NT2/D1 (cell line): Measurements from ENCODE around the gene FAM187B.

ENCODE experiments used
- DNase-seq: peaks from one replicate; pipeline ENCODE4 v3.0.0-alpha.2; 2011; ENCODE audit warnings: low read depth, low spot score
- H3K27me3 ChIP-seq: 2 replicates; pipeline ENCODE4 v1.6.0; 2011; ENCODE audit warnings: mild to moderate bottlenecking; ENCODE audit not compliant: insufficient read length, insufficient read depth
- H3K36me3 ChIP-seq: 2 replicates; pipeline ENCODE4 v1.6.1; 2011; ENCODE audit warnings: mild to moderate bottlenecking, low read length, mixed read lengths; ENCODE audit not compliant: insufficient read depth, insufficient read length
- H3K4me1 ChIP-seq: 2 replicates; pipeline ENCODE4 v1.5.1; 2011; ENCODE audit not compliant: insufficient read depth, insufficient read length
- H3K4me3 ChIP-seq: 2 replicates; pipeline ENCODE4 v1.5.1; 2011; ENCODE audit warnings: low read depth; ENCODE audit not compliant: insufficient read length
- H3K9ac ChIP-seq: 2 replicates; pipeline ENCODE4 v1.6.0; 2011; ENCODE audit warnings: low read depth; ENCODE audit not compliant: insufficient read length
- H3K9me3 ChIP-seq: 2 replicates; pipeline ENCODE4 v1.5.1; 2011; ENCODE audit warnings: mild to moderate bottlenecking, low read length; ENCODE audit not compliant: insufficient read depth
- SUZ12 ChIP-seq: IDR thresholded peaks from 2 replicates; pipeline ENCODE4 v1.6.1; 2011; ENCODE audit not compliant: insufficient read length, insufficient read depth; ENCODE audit errors: extremely low read depth
- YY1 ChIP-seq: IDR thresholded peaks from 2 replicates; pipeline ENCODE4 v1.6.1; 2011; ENCODE audit not compliant: insufficient read length, insufficient read depth
- ZNF274 ChIP-seq: IDR thresholded peaks from 2 replicates; pipeline ENCODE4 v1.6.1; 2011; ENCODE audit warnings: mild to moderate bottlenecking, low read depth, low read length

The FAM187B gene

GRCh38 chr19:35194012-35194984, 34.2 kb downstream of the FAM187B start:
- Histone ChIP-seq H3K4me3 (no peak overlapping the region), H3K36me3 (no peaks in the 10 kb centered on the region), H3K9me3 (no peaks in the 10 kb centered on the region), H3K4me1 (no peaks in the 10 kb centered on the region), H3K27me3 (no peaks in the 10 kb centered on the region), H3K9ac (no peak overlapping the region)
- no peak for DNase-seq
- TF ChIP-seq ZNF274, result no peak
- no peak for TF ChIP-seq SUZ12
- TF ChIP-seq YY1, result no peak

DNA sequence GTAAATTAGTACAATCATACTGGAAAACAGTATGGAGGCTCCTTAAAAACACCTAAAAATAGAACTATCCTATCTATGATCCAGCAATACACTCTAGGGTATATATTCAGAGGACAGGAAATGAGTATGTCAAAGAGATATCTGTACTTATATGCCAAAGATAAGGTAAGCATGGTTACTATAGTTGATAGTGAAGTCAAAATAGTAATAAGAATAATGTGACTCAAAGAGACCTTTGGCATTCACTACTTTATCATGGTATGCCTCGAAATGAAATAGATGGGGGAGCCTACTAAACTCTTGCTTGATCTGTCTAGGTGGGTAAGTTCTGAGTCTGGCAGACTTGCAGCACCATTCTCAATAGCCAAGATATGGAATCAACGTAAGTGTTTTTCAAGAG, 43.7 kb downstream of the FAM187B start:
- H3K36me3 ChIP-seq, result no peaks in the 10 kb centered on the region
- H3K9ac ChIP-seq, result no peak overlapping the region
- H3K4me1 ChIP-seq, result no peaks in the 10 kb centered on the region
- no peak for DNase-seq
- no peaks in the 10 kb centered on the region for H3K27me3 ChIP-seq
- peaks cover 5% of the 10 kb centered on the region; the same call in 1 of the 2 replicates for H3K9me3 ChIP-seq
- TF ChIP-seq YY1, result no peak
- TF ChIP-seq SUZ12, result no peak
- no peak for TF ChIP-seq ZNF274
- no peak overlapping the region for H3K4me3 ChIP-seq

DNA sequence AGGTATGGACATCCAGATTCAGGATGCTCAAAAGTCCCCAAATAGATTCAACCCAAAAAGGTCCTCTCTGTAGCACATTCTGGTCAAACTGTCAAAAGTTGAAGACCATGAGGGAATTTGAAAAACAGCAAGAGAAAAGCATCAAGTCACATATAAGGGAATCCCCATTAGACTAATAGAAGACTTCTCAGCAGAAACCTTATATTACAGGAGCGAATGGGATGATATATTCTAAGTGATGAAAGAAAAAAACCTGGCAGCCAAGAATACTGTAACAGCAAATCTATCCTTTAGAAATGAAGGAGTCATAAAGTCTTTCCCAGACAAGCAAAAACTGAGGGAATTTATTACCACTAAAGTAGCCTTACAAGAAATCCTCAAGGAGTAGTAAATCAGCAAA, 44.3 kb downstream of the FAM187B start:
- H3K9me3 ChIP-seq, result peaks cover 5% of the 10 kb centered on the region; the same call in 1 of the 2 replicates
- H3K4me3 ChIP-seq, result no peak overlapping the region
- H3K9ac ChIP-seq, result no peak overlapping the region
- TF ChIP-seq ZNF274 (no peak), SUZ12 (no peak), YY1 (no peak)
- H3K36me3 ChIP-seq, result no peaks in the 10 kb centered on the region
- no peaks in the 10 kb centered on the region for H3K27me3 ChIP-seq
- DNase-seq, result no peak
- no peaks in the 10 kb centered on the region for H3K4me1 ChIP-seq

GRCh38 chr19:35181387-35181786, 47.2 kb downstream of the FAM187B start:
- no peak for TF ChIP-seq ZNF274
- TF ChIP-seq SUZ12, result no peak
- no peak for TF ChIP-seq YY1
- no peak overlapping the region for H3K4me3 ChIP-seq
- H3K9me3 ChIP-seq, result peaks cover 5% of the 10 kb centered on the region; the same call in 1 of the 2 replicates
- DNase-seq, result no peak
- H3K27me3 ChIP-seq, result no peaks in the 10 kb centered on the region
- no peak overlapping the region for H3K9ac ChIP-seq
- no peaks in the 10 kb centered on the region for H3K4me1 ChIP-seq
- H3K36me3 ChIP-seq, result no peaks in the 10 kb centered on the region

DNA sequence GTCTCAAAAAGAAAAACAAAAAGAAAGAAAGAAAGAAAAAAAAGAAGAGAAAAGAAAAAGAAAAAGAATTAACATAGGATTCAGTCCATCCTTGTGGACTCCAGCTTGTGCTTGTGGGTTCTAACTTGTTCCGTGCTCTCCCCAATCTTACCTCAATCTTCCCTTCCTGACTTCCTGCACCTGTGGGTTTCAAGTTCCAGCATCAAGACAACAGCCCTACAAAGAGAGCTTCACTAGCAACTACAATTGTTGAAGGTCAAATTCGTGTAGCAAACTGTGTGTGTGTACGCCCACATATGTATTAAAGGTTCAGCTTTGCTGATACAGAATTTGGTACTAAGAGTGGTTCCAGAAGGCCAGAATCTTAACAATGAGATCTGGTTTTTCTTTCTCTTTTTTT, 48.7 kb downstream of the FAM187B start:
- Histone ChIP-seq H3K9me3 (peaks cover 5% of the 10 kb centered on the region; the same call in 1 of the 2 replicates), H3K4me1 (no peaks in the 10 kb centered on the region), H3K4me3 (no peak overlapping the region), H3K36me3 (no peaks in the 10 kb centered on the region), H3K9ac (no peak overlapping the region), H3K27me3 (no peaks in the 10 kb centered on the region)
- DNase-seq, result no peak
- TF ChIP-seq YY1 (no peak), SUZ12 (no peak), ZNF274 (no peak)

DNA sequence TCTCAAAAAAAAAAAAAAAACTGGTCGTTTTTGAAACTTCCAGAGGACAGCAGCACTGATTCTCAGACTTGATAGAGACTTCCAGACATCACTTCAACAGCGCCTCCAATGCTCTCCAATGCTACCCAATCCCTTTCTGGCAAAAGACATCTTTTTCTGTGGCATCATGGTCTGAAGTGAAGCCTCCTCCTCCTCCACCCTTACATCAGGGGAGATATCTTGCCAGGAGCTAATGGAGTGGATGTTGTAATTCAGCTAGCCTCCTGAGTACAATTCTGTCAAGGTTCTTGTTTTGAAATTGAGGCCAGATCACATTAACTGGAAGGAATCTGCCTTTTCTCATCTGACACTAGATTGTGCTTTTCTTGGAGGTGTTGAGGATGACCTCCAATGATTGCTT, 49.8 kb downstream of the FAM187B start:
- Histone ChIP-seq H3K9ac (no peak overlapping the region), H3K36me3 (no peaks in the 10 kb centered on the region), H3K27me3 (no peaks in the 10 kb centered on the region), H3K4me3 (no peak overlapping the region), H3K4me1 (no peaks in the 10 kb centered on the region), H3K9me3 (peaks cover 5% of the 10 kb centered on the region; the same call in 1 of the 2 replicates)
- DNase-seq, result no peak
- TF ChIP-seq SUZ12, result no peak
- TF ChIP-seq ZNF274, result no peak
- no peak for TF ChIP-seq YY1
